Left ventricle myocardium inferior (tissue), 1 donor: ENCODE results near the gene PPM1H. TPM values are rescaled to one million over a fixed set of nuclear protein-coding genes. Genes with fewer than 3 reads are reported as not detected.

ENCODE experiments used
- DNase-seq: peaks from one replicate; pipeline ENCODE4 v3.0.0-alpha.2; 2020
- H3K27ac ChIP-seq: fragments of 200-600 bp; replicated peaks from 2 replicates; pipeline ENCODE4 v1.8.0; 2021
- H3K27me3 ChIP-seq: fragments of 200-600 bp; 2 replicates; pipeline ENCODE4 v1.8.0; 2021; ENCODE audit warnings: low read depth
- H3K36me3 ChIP-seq: fragments of 200-600 bp; 2 replicates; pipeline ENCODE4 v1.8.0; 2021
- H3K4me1 ChIP-seq: fragments of 200-600 bp; 2 replicates; pipeline ENCODE4 v1.8.0; 2021
- H3K4me3 ChIP-seq: fragments of 200-600 bp; 2 replicates; pipeline ENCODE4 v1.8.0; 2021; ENCODE audit warnings: mild to moderate bottlenecking, moderate library complexity
- H3K9me3 ChIP-seq: fragments of 200-600 bp; replicated peaks from 2 replicates; pipeline ENCODE4 v1.8.0; 2021
- intact Hi-C: fragments of 100-400 bp; cut with micrococcal nuclease; formaldehyde crosslinking; loops from one replicate; pipeline ENCODE4 v1.11.0; 2022
- total RNA-seq: library from RNA; stranded (reverse); fragmentation: NEBNext Ultra II Directional; extraction: Animal tissue kit (Norgen Biotek cat#: 25700); gene quantifications from one replicate; pipeline ENCODE4 v1.2.1, GENCODE V29; 2021
- TF ChIP-seq, protein P1 (sequence below): fragments of 200-600 bp; IDR thresholded peaks from 2 replicates; pipeline ENCODE4 v1.8.0; 2021; ENCODE audit warnings: antibody characterized with exemption, mild to moderate bottlenecking, borderline replicate concordance
- donor health status: DM: no; HTN: yes; CAD: no; lungs with severe emphysema.

Gene PPM1H
- total RNA-seq, 1 donor from 2014 or later, result 6.0 TPM

DNA sequence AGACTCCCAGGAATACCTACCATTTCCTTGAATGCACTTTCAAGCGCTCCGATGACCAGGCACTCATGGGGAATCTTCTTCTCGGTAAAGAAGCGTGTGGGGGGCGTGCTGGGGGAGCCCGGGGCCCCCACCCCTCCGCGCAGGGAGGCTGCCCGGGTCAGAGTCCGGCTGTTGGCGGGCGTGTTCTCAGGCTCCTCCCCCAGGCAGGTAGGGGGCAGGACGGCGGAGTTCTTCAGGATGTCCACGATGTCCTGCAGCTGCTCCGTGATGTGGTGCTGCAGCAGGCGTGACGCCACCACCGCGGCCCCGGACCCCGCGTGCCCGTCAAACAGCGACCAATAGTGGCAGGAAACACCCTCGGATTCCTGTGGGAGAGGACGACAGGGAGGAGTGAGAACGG is 133.2 kb downstream of the PPM1H start:
- TF ChIP-seq, protein P1, sequence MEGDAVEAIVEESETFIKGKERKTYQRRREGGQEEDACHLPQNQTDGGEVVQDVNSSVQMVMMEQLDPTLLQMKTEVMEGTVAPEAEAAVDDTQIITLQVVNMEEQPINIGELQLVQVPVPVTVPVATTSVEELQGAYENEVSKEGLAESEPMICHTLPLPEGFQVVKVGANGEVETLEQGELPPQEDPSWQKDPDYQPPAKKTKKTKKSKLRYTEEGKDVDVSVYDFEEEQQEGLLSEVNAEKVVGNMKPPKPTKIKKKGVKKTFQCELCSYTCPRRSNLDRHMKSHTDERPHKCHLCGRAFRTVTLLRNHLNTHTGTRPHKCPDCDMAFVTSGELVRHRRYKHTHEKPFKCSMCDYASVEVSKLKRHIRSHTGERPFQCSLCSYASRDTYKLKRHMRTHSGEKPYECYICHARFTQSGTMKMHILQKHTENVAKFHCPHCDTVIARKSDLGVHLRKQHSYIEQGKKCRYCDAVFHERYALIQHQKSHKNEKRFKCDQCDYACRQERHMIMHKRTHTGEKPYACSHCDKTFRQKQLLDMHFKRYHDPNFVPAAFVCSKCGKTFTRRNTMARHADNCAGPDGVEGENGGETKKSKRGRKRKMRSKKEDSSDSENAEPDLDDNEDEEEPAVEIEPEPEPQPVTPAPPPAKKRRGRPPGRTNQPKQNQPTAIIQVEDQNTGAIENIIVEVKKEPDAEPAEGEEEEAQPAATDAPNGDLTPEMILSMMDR, result no peak
- no peak for DNase-seq
- H3K9me3 ChIP-seq, result no peaks in the 10 kb centered on the region
- no peaks in the 10 kb centered on the region for H3K4me1 ChIP-seq
- no peaks in the 10 kb centered on the region for H3K27me3 ChIP-seq
- peaks cover 5% of the 10 kb centered on the region for H3K36me3 ChIP-seq
- no peak overlapping the region for H3K4me3 ChIP-seq
- H3K27ac ChIP-seq, result no peak overlapping the region
- intact Hi-C loops, result no loop called here

DNA sequence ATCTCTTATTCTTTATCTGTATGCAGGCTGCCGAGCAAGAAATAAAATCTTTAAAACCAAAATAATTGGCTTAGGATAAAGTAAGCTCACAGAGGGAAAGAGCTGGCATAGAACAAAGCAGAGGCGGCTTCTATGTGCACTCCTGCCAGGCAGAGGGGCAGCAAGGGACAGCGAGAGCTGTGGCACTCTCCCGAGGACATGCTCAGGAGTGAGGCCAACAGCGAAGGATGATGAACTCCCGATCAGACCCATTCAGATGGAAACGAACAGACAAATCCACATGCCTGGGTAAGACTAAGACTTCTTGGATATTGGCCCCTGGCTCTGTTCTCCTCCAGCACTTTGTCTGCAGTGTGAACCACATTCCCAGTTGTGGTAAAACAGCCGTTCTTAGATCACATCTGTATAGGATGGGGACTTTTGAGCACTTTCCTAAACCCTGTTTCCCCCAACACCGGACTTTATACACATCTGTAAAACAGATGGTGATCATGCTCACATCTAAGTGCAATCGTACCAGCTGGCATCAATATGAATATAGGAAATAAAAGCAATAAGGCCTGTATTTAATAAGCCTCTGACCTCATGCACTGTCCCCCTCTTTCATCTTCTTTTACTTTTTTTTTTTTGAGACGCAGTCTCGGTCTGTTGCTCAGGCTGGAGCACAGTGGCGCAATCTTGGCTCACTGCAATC is 134.1 kb downstream of the PPM1H start:
- H3K27ac ChIP-seq, result no peak overlapping the region
- intact Hi-C loops, result no loop called here
- peaks cover 5% of the 10 kb centered on the region for H3K36me3 ChIP-seq
- no peaks in the 10 kb centered on the region for H3K9me3 ChIP-seq
- no peaks in the 10 kb centered on the region for H3K27me3 ChIP-seq
- no peak for DNase-seq
- no peak overlapping the region for H3K4me3 ChIP-seq
- no peaks in the 10 kb centered on the region for H3K4me1 ChIP-seq
- TF ChIP-seq, protein P1, result no peak

DNA sequence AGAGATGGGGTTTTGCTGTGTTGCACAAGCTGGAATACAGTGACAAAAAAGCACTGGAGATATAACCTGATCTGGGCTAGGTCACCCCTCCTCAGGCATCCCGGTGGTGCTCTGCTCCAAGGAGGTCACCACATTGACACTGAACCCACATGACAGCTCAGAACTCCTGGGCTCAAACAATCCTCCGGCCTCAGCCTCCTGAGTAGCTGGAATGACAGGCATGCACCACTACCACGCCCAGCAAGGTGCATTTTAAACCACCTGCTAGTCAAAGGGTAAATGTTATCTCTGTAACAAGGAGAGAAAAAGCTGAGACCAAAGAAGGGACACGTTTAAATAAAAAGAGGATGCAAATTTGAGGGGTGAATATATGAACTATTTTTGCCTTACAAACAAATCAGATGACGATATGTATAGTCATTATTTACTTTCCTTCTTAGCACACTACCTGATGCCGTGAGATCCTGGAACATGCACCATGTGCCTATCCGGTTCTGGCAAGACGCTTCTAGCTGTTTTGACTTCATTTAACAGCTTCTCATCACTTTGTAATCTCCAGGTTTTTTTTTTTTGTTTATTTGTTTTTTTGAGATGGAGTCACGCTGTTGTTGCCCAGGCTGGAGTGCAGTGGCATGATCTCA is 135.1 kb downstream of the PPM1H start:
- Histone ChIP-seq H3K36me3 (peaks cover 5% of the 10 kb centered on the region), H3K9me3 (no peaks in the 10 kb centered on the region), H3K27me3 (no peaks in the 10 kb centered on the region), H3K4me1 (no peaks in the 10 kb centered on the region), H3K27ac (no peak overlapping the region), H3K4me3 (no peak overlapping the region)
- intact Hi-C loops, result loop anchor here (5.0 to 10.0 kb wide), 2 partner anchors 218 to 365 kb away; no protein-coding TSS in a partner anchor
- no peak for DNase-seq
- TF ChIP-seq, protein P1, result no peak

DNA sequence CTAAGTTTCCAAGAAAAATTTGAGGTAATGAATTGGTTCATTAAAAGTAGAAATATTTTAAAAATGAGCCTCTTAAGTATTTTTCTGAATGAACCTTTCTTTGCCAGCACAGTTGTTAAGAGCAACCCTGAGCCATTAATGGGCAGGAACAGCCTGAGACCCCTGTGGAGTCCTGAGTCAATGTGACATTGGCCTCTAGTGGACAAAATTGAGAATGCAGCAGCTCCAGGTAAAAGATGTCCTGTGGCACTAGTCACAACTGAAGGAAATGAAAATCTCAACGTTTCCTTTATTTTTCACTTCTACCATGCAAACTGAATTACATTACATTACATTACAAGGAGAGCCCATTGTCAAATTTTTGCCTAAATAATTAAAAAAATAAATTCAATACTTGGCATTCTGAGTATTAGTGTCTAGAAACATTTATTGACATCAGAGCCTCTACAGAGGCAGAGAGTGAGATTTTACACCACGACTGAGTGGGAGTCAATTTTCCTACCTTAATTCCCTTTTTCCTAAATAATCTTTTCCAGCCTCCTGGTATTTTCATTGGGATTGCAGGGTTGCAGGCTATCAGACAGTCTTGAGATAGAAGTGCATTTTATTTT is 135.7 kb downstream of the PPM1H start:
- no peaks in the 10 kb centered on the region for H3K9me3 ChIP-seq
- intact Hi-C loops, result loop anchor here (5.0 to 10.0 kb wide), 2 partner anchors 217 to 364 kb away; no protein-coding TSS in a partner anchor
- H3K27me3 ChIP-seq, result no peaks in the 10 kb centered on the region
- TF ChIP-seq, protein P1, result peak; percentile 97
- DNase-seq, result no peak
- no peak overlapping the region for H3K27ac ChIP-seq
- H3K36me3 ChIP-seq, result peaks cover 5% of the 10 kb centered on the region
- H3K4me3 ChIP-seq, result no peak overlapping the region
- H3K4me1 ChIP-seq, result peaks cover 3% of the 10 kb centered on the region

DNA sequence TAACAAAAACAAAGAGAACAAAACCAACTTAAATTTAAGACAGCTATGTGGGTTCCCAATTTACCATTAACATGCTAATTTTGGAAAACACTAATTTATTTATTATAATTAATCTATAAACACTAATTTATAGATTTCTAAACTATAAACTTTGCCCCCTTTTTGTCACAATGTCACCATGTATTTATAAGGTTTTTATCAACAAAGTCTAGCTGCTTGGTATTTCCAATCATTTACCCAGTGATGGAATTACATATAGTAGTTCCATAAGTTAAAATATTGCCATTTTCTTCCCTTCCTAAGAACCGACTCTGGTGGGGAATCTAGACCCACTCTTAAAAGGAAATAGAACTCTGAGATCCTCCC is 140.7 kb downstream of the PPM1H start:
- Histone ChIP-seq H3K27ac (peak overlapping the region; percentile 64), H3K36me3 (no peaks in the 10 kb centered on the region), H3K27me3 (no peaks in the 10 kb centered on the region), H3K9me3 (no peaks in the 10 kb centered on the region), H3K4me3 (no peak overlapping the region), H3K4me1 (peaks cover 38% of the 10 kb centered on the region)
- DNase-seq, result no peak
- TF ChIP-seq, protein P1, result no peak
- intact Hi-C loops, result loop anchor here (5.0 to 10.0 kb wide), 2 partner anchors 192 to 359 kb away; no protein-coding TSS in a partner anchor
